HG03045 (cell line): ENCODE measurements around the gene DDOST.
"Not testable (repeated sequence)": the region's sequence is repeated elsewhere in the genome, so short reads cannot be mapped to it uniquely, and the experiment has no call there.

ENCODE experiments used
- ATAC-seq: cut with Tn5 transposase; IDR thresholded peaks from one replicate; pipeline ENCODE4 v1.9.1; 2021; ENCODE audit warnings: mild to moderate bottlenecking, moderate library complexity; ENCODE audit not compliant: unreplicated experiment

The DDOST gene

GRCh38 chr1:20693623-20694022 lies 32.5 kb upstream of the DDOST start:
- no peak for ATAC-seq

GRCh38 chr1:20691872-20692271 lies 30.7 kb upstream of the DDOST start:
- no peak for ATAC-seq

GRCh38 chr1:20689645-20690056 lies 28.5 kb upstream of the DDOST start:
- no peak for ATAC-seq

GRCh38 chr1:20686883-20687725 lies 25.9 kb upstream of the DDOST start:
- ATAC-seq = no peak

GRCh38 chr1:20685741-20686140 lies 24.6 kb upstream of the DDOST start:
- no peak for ATAC-seq

GRCh38 chr1:20685099-20685662 lies 24.0 kb upstream of the DDOST start:
- no peak for ATAC-seq

- no peak for ATAC-seq
Measured at GRCh38 chr1:20684651-20685050, 23.5 kb upstream of the DDOST start.

- ATAC-seq = no peak
Measured at GRCh38 chr1:20684050-20684620, 23.0 kb upstream of the DDOST start.

- ATAC-seq = no peak
Measured at GRCh38 chr1:20683614-20684013, 22.4 kb upstream of the DDOST start.

GRCh38 chr1:20682571-20683236 lies 21.5 kb upstream of the DDOST start:
- no peak for ATAC-seq

GRCh38 chr1:20681999-20682398 lies 20.8 kb upstream of the DDOST start:
- ATAC-seq = no peak

GRCh38 chr1:20680269-20680668 lies 19.1 kb upstream of the DDOST start:
- ATAC-seq = no peak

GRCh38 chr1:20678599-20678998 lies 17.4 kb upstream of the DDOST start:
- ATAC-seq = no peak

- ATAC-seq = not testable (repeated sequence)
Measured at GRCh38 chr1:20673626-20674025, 12.5 kb upstream of the DDOST start.

- no peak for ATAC-seq
Measured at GRCh38 chr1:20672265-20672632, 11.1 kb upstream of the DDOST start.

GRCh38 chr1:20670936-20671335 lies 9.8 kb upstream of the DDOST start:
- ATAC-seq = no peak

- no peak for ATAC-seq
Measured at GRCh38 chr1:20668581-20668980, 7.4 kb upstream of the DDOST start.

GRCh38 chr1:20666804-20667203 lies 5.6 kb upstream of the DDOST start:
- no peak for ATAC-seq

- ATAC-seq = no peak
Measured at GRCh38 chr1:20666146-20666545, 5.0 kb upstream of the DDOST start.

- no peak for ATAC-seq
Measured at GRCh38 chr1:20665726-20666125, 4.6 kb upstream of the DDOST start.

- ATAC-seq = no peak
Measured at GRCh38 chr1:20663969-20664715, 3.0 kb upstream of the DDOST start.
